NCI-H2227 (cell line): ENCODE results near the gene GLOD4.
"Not testable (repeated sequence)": the region's sequence is repeated elsewhere in the genome, so short reads cannot be mapped to it uniquely, and the experiment has no call there.

ENCODE experiments used
- DNase-seq: peaks from one replicate; lab custom pipeline; 2025; ENCODE audit not compliant: unreplicated experiment; lab: John Stamatoyannopoulos, UW

The GLOD4 gene

DNA sequence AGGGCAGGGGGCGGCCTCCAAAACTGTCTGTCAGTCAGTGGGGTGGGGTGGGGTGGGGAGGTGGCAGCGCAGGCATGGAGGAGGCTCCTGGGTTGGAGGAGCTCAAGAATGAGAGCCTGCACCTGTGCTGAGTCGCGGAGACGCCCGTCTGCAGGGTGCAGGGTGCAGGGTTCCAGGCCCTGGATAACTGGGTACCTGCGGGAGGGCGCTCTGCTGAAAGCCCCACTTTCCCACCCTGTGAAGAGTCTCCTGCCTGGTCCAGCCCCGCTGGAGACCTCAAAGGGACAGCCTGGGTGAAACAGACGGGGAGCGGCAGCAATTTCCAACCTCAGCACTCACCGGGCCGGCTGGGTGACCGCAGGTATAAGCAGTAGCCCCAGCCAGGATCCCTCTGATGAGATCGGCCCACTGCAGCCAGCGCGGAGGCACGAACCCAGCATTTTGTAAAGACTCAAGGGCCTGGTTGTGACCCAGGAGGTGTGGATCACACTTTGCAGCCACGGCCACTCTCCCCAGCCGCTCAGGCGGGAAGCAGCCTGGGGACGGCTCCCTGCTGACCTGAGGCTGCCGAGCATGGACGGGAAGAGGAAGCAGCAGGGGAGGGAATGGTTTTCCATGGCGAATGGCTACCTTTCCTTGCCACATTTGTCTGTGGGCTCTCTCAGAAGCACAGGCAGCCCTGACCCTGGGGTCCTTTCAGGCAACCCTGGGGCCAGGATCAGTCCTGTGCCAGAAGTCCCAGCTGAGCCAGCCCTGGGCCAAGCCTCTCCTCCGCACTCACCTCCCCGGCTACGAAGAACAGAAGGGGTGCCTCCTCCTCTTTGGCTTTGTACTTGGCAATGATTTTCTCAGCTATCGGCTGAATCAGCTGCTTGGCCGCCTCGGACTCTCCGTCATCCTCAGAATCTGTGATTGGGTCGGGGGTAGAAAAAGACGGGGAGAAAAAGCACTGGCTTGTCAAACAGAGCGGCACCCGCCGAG lies 21.1 kb upstream of the GLOD4 start:
- no peak for DNase-seq

DNA sequence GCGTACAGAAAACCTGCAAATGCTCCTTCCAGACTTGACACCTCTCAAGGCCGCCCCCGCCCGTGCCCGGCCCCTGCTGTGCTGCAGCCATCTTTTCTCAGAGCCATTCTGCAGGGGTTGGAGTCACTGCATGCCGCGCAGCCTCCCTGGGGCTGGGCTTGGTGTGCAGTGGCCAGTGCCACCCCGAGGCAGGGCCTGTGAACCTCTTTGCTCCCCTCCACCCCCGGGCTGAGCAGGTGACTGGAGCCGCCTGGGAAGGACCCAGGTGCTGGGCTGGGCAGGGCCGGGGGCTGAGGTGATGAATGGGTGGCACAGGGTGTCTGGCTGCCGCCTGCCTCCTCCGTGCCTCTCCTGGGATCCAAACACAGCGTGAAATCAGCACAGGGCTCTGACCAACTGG lies 20.4 kb upstream of the GLOD4 start:
- DNase-seq = no peak

DNA sequence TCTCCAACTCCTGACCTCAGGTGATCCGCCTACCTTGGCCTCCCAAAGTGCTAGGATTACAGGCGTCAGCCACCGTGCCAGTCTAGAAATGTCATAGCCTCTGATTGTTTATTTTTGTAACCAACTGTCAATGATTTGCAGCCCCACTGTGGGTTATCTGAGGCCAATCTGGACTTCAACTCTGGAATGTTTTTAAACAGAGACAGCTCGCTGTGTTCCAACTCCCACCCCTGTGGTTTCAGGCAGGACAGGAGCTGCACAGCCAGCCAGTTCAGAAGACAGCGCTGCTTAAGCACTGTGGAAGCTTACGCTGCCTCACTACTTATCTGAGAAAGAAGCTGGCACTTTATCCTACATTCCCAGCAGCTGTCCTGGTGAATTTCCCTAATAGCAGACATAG lies 19.6 kb upstream of the GLOD4 start:
- DNase-seq = no peak

DNA sequence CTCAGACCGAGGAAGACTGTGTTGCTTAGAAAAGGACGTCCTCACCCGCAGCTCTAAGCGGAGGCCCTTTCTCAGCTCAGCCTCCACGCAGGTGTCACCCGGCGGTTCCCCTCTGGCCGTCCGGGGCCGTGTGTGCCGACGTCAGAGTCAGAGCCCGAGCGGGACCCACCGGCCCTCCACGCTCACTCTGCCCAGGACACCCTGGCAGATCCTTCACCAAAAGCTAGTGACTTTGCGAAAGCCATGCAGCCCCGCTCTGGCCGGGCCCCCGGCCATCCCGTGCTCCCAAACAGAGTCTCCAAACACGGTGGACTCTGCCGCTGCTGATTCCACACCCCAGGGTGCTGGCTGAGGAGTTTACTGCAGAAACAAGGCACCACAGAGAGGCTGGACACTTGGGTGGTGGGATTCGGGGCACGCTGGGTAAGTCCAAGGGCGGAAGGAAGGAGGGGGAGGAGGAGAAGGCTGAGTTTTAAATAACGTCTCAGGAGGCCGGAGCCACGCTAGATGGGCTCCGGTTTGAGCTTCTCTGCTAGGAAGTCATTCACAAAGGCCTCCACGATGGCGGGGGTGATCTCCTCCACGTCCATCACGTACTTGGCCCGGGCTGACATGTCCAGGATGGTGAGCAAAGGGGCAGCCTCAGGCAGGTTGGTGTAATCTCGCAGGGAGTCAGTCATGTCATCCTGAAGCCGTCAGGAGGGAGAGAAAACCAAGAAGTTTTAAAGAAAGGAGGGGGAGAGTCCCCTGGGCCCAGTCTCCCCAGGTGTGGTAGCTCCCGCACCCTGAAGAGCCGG lies 18.6 kb upstream of the GLOD4 start:
- no peak for DNase-seq

DNA sequence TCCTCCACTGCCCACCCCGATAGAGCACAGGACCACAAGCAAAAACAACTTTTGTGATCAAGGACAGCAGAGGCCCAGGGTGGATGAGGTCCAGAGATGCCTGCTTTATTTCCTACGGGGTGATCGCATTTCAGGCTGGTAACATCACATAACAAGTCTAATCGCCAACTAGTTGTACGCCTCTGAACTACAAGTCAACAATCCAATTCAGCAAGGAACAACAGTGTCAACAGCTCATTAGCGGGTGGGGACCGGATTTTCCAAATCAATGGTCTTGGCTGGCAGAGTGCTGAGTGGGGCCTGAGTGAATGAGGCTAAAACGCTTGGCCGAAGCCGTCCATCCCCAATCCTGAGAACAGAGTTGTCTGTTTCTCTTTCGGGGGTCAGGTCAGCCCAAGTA lies 17.2 kb upstream of the GLOD4 start:
- no peak for DNase-seq

DNA sequence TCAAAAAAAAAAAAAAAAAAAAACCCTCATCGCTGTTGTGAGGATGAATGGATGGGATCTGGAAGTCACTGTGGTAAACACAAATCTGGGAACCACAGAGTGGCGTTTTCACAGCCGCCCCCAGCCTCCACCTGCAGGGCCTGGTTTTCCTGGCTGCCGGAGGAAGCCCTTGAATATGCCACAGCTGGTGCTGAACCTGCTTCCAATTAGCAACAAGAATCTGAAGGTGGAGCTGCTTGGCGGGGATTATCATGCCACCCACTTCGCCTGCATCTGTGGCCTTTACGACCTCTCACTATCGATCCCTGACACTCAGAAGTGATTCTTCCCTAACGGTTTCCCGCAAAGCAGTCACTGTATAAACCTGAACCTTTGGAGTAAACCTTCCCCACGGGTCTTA lies 16.2 kb upstream of the GLOD4 start:
- DNase-seq = peak; percentile 35

DNA sequence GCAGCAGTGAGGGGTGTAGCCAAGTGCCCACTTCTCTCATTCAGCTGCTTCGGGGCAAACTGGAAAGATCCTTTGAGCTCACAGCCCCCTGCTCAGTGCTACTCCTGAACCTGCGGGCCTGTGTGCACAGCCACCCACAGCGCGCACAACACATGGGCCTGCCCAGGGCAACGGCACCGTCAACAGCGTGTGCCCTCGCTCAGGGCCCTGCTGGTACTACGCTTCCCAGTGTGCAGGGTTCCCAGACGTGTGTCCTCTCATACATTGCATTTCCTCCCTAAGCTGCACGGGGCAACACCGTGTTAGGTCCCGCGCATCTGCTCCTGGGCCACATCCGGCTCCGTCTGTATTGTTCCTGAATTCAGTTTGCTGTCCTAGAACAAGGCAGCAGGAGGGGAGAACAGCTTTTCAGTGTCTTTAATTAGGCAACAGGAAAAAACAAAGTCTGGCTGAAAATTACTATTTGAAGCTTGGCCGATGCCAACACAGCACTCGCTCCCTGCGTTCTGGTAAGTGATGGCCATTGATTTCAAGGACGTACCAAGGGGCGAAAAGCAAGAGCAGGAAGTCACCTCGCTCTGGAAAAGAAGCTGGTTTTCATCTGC lies 15.3 kb upstream of the GLOD4 start:
- no peak for DNase-seq

DNA sequence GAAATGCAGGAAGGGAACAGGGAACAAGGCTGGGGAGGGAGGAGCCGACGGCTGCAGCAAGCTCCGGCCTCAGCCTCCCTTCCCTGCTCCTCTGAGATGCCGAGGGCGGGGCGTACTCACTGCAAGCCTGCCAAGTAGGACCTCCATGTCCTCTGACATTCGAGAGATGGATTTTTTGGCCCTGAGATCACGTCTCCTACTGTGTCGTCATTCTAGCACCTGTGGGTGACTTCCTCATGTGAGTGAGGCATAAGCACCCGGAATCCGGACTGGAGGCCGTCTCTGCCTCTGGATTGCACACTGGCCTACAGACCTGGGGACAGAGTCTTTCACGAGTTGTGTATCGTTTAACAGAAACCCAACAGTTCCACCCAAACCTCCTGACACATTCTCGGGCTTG lies 14.5 kb upstream of the GLOD4 start:
- no peak for DNase-seq

DNA sequence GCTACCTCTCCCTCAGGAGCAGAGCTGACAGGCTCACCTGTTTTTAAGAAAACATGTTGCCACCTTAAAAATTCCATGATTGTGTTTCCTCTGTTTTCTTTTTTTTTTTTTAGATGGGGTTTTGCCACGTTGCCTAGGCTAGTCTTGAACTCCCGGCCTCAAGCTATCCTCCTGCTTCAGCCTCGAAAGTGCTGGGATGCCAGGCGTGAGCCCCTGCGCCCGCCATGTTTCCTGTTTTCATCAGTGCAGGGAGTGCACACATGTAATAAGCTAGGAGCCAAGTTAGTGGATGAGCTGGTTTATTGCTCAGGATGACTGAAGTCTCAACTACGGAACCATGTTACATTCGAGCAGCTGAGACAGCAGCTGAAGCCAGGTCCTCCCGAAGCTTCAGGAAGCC lies 13.6 kb upstream of the GLOD4 start:
- no peak for DNase-seq

DNA sequence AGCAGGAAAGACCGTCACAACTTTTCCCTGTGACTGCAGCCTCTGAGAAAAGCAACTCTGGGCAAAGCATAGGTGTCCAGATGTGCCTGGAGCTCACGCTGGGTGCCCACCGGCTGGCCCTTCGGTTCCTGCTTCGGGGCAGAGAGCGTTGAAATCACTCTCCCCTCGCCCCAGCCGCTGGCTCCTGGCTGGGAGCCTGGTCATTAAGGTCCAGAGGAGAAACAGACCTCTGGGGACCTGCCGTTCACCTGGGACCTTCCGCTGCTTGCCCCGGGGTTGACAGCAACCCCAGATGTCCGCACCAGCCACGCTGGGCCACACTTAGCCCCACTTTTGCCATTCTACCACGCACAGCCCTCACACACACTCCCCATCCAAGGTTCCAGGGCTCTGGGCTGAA lies 13.2 kb upstream of the GLOD4 start:
- DNase-seq = no peak

DNA sequence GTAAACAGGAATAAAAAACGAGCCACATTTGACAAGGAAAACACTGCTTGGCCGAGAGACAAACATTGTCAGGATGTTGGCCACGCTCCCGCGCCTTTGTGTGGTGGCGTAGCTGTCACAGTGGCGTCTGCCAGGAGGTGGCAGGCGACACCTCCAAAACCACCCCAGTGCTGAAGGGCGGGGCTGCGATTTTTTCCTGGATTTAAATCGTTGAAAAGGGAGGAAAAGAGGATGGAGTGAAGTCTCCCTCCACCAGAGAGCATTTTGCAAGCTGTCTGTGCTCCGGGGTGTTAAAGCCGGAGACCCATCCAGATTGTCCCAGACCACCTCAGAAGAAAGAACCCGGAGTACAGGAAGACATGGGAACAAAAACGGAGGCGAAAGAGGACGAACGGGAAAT lies 12.8 kb upstream of the GLOD4 start:
- DNase-seq = peak; percentile 84

DNA sequence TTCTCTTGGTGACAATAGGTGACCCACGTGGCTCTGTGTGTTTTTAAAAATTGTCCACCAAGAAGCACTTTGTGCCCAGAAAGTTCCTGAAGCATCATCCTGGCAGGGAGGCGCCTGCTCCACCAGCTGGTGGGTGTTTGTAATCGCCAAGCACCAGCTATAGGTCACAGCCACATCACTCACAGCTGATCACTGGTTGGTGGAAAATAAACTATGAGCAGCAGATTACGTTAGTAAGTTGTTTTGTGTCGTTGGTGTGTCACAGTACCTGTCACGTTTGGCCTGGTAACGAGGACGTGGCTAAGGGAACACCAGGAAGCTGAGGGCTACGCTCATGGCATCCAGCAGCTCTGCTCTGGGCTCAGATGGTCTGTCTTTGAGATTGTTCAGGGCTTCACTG lies 10.2 kb upstream of the GLOD4 start:
- DNase-seq = no peak

DNA sequence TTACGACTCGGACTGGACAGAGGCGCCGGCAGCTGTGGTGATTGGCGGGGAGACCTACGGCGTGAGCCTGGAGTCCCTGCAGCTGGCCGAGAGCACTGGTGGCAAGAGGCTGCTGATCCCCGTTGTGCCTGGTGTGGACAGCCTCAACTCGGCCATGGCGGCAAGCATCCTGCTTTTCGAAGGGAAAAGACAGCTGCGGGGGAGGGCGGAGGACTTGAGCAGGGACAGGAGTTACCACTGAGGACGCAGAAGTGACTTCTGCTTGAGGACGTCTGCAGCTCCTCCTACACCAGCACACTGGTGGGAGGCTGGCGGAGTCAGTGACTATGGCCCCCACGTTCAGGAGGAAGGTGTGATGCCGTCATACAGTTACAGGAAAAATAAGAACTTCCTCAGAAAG lies 9.7 kb upstream of the GLOD4 start:
- DNase-seq = no peak

DNA sequence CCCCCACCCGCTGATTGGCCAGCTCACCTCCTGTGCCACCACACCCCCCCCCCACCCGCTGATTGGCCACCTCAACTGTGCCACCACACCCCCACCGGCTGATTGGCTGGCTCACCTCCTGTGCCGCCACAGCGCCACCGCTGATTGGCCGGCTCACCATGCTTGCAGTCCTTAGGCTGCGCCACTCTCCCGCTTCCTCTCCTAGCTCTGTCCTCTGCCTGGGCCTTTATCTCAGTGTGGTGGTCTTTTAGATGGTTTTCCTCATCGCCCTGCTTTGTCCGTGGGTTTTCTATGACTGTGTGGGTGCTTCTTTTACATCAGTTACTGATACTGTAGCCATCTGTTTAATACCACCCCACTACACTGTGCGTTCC lies 8.8 kb upstream of the GLOD4 start:
- DNase-seq = not testable (repeated sequence)

DNA sequence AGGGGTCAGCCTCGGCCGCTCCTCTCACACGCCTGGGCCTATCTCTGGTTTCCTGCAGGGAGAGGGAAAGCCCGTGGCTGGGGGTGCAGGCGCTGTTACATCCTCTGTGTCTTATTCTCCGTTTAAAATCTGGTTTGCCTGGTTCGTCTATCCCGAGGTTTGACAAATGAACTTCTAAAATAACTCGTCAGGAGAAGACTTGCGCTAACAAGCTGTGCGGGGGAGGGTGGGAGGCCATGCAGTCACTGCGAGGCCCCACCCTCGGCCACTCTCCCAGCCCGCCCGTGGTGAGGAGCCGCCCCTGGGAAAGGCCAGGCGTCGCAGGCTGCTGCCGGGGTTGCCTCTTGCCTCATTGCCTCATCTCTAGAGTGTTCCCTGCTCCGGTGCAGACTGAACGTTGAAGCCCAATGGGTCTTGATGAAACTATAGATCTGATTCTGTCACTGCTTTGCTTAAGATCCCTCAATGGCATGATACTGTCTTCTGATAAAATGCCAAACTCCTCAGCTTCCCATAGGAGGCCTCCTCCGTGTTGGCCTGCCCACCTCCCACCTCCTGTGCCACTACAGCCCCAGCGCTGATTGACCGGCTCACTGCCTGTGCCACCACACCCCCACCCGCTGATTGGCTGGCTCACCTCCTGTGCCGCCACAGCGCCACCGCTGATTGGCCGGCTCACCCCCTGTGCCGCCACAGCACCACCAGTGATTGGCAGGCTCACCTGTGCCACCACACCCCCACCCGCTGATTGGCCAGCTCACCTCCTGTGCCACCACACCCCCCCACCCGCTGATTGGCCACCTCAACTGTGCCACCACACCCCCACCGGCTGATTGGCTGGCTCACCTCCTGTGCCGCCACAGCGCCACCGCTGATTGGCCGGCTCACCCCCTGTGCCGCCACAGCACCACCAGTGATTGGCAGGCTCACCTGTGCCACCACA lies 8.1 kb upstream of the GLOD4 start:
- not testable (repeated sequence) for DNase-seq

DNA sequence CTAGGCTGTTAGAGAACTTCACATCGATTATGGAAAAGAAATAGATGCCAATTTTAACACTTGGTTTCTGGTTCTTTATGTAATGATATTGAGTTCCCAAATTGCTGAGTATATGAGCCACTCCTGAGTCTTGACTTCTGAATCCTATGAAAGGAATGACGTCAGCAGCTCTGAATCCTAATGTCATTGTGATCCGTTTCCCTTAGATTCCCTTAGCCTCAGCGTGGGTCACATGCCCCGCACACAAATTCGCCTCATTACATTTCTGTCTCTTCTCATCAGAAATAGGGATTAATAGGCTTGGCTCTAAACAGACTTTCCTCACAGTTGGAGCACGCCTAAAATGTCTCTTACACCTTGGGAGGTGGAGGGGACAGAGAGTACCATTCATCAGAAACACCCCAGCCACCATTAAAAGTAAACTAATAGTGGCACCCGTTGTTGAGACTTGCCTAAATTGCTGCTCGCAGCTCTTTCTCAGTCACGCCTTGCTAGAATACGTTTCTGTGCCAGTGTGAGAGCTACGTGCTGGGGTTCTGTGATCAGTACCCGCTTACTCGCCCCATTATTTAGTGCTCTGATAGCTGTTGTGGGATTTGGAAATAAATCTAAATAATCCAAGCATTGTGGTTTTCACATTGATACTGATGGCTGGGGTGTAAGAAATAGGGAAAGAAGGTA lies 7.2 kb upstream of the GLOD4 start:
- DNase-seq = no peak

DNA sequence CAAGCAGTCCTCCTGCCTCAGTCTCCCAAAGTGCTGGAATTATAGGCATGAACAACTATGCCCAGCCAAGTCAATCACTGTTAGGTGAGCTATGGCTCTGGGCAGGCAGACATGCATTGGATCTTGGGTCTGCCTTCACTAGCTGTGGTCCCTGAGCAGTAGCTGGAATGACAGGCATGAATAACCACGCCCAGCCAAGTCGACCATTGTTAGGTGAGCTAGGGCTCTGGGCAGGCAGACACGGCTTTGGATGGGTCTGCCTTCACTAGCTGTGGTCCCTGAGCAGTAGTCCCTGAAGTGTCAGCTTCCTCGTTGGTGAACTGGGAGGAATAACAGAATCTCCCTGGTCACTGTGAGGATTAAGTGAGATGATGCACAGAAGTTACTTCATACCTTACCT lies 6.5 kb upstream of the GLOD4 start:
- no peak for DNase-seq

DNA sequence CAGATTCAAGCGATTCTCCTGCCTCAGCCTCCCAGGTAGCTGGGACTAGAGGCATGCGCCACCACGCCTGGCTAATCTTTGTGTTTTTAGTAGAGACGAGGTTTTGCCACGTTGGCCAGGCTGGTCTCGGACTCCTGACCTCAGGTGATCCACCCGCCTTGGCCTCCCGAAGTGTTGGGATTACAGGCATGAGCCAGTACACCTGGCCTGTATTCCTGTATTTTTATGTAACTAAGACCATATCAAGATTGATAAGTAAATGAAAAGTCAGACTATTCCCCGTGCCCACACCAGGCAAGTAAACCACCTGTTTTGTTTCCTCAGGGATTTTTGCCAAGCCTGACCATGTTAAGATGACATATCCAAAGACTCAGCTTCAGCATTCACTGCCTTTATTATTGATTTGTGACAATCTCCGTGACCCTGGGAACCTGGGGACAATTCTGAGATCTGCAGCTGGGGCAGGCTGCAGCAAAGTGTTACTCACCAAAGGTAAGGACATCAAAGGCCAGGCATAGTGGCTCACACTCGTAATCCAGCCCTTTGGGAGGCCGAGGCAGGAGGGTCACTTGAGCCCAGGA lies 5.7 kb upstream of the GLOD4 start:
- no peak for DNase-seq

DNA sequence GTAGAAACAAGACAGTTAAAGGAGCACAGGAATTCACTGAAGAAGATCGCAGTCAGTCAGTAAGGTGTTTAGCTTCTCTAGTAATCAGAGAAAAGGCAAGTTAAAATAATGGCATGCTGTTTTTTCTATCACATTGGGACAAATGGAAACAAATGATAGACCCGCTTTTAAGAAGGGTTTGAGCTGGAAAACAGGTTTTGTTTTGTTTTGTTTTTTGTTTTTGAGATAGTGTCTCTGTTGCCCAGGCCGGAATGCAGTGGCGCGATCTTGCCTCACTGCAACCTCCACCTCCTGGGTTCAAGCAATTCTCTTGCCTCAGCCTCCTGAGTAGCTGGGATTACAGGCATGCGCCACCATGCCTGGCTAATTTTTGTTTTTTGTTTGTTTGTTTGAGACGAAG lies 3.8 kb upstream of the GLOD4 start:
- not testable (repeated sequence) for DNase-seq

DNA sequence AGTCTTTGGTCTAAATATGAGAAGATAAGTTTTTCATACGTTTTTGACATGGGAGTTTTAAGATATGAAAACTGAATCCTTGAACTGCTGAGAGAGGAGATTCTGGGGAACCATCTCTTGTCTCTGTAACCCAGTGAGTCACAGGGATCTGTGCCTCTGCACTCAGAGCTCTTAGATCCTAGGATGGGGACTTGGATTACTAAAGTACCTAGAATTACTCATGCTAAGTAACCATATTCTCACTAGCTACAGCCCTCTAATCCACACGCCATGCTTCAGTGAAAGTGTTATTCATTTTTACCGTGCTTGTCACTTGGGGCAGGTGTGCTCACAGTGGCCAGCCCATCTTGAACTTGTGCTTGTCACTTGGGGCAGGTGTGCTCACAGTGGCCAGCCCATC lies 2.1 kb upstream of the GLOD4 start:
- no peak for DNase-seq
